Measurements from ENCODE around the gene KIF9.

KIF9 gene

GRCh38 chr3:47250309-47251060 lies 32.1 kb downstream of the KIF9 start:
- peak; percentile 79 for ATAC-seq
- TF ChIP-seq ZFP30 (CRISPR knock-in tag; IDR thresholded peaks at IDR 0.05) (no peak), ESRRG (CRISPR knock-in tag; IDR thresholded peaks at IDR 0.05) (no peak), CSDC2 (CRISPR knock-in tag; IDR thresholded peaks at IDR 0.05) (no peak), ZNF70 (CRISPR knock-in tag; IDR thresholded peaks at IDR 0.05) (no peak), TCF4 (CRISPR knock-in tag; IDR thresholded peaks at IDR 0.05; ENCODE audit: borderline replicate concordance) (no peak), ARNTL (CRISPR knock-in tag; IDR thresholded peaks at IDR 0.05; ENCODE audit: borderline replicate concordance, low read depth) (no peak), CSRNP3 (CRISPR knock-in tag; IDR thresholded peaks at IDR 0.05) (no peak), RARB (CRISPR knock-in tag; IDR thresholded peaks at IDR 0.05) (no peak), CREB5 (CRISPR knock-in tag; IDR thresholded peaks at IDR 0.05; ENCODE audit: low read depth) (no peak), POU6F1 (CRISPR knock-in tag; IDR thresholded peaks at IDR 0.05; ENCODE audit: borderline replicate concordance, low read depth) (no peak), SNAI2 (CRISPR knock-in tag; IDR thresholded peaks at IDR 0.05) (no peak)

- no peak for TF ChIP-seq GLIS3 (CRISPR knock-in tag; IDR thresholded peaks at IDR 0.05)
- no peak for TF ChIP-seq BACH2 (CRISPR knock-in tag; IDR thresholded peaks at IDR 0.05; ENCODE audit: borderline replicate concordance)
- no peak for TF ChIP-seq ZNF8 (CRISPR knock-in tag; IDR thresholded peaks at IDR 0.05)
- no peak for TF ChIP-seq ZNF565 (CRISPR knock-in tag; conservative IDR thresholded peaks at IDR 0.05; ENCODE audit: low read depth)
- no peak for TF ChIP-seq SNAI2 (CRISPR knock-in tag; IDR thresholded peaks at IDR 0.05)
- TF ChIP-seq CSRNP3 (CRISPR knock-in tag; IDR thresholded peaks at IDR 0.05), result no peak
- TF ChIP-seq ESRRG (CRISPR knock-in tag; IDR thresholded peaks at IDR 0.05), result no peak
- ATAC-seq, result no peak
Observed at GRCh38 chr3:47247131-47248064, 35.2 kb downstream of the KIF9 start.

- ATAC-seq, result no peak
- TF ChIP-seq ARNTL (CRISPR knock-in tag; IDR thresholded peaks at IDR 0.05; ENCODE audit: borderline replicate concordance, low read depth) (no peak), CSDC2 (CRISPR knock-in tag; IDR thresholded peaks at IDR 0.05) (no peak), OSR1 (CRISPR knock-in tag; IDR thresholded peaks at IDR 0.05) (no peak), SNAI2 (CRISPR knock-in tag; IDR thresholded peaks at IDR 0.05) (no peak), CREB5 (CRISPR knock-in tag; IDR thresholded peaks at IDR 0.05; ENCODE audit: low read depth) (no peak), ZFP30 (CRISPR knock-in tag; IDR thresholded peaks at IDR 0.05) (no peak), ESRRG (CRISPR knock-in tag; IDR thresholded peaks at IDR 0.05) (no peak), ZNF565 (CRISPR knock-in tag; conservative IDR thresholded peaks at IDR 0.05; ENCODE audit: low read depth) (no peak), ZNF70 (CRISPR knock-in tag; IDR thresholded peaks at IDR 0.05) (no peak), POU6F1 (CRISPR knock-in tag; IDR thresholded peaks at IDR 0.05; ENCODE audit: borderline replicate concordance, low read depth) (no peak), GLIS3 (CRISPR knock-in tag; IDR thresholded peaks at IDR 0.05) (no peak), ISL1 (CRISPR knock-in tag; IDR thresholded peaks at IDR 0.05) (no peak), RARB (CRISPR knock-in tag; IDR thresholded peaks at IDR 0.05) (no peak), PATZ1 (CRISPR knock-in tag; IDR thresholded peaks at IDR 0.05; ENCODE audit: borderline replicate concordance) (no peak), ZNF8 (CRISPR knock-in tag; IDR thresholded peaks at IDR 0.05) (no peak), TCF4 (CRISPR knock-in tag; IDR thresholded peaks at IDR 0.05; ENCODE audit: borderline replicate concordance) (no peak)
Observed at GRCh38 chr3:47245271-47245670, 37.3 kb downstream of the KIF9 start.
